ENCODE measurements around the gene TRAPPC10.
"Not testable (repeated sequence)": the region's sequence is repeated elsewhere in the genome, so short reads cannot be mapped to it uniquely, and the experiment has no call there.

TRAPPC10 gene

GRCh38 chr21:44087426-44088400 lies 75.6 kb downstream of the TRAPPC10 start:
- DNase-seq (ENCODE audit: low read depth in 2 of 2), result no peak

DNA sequence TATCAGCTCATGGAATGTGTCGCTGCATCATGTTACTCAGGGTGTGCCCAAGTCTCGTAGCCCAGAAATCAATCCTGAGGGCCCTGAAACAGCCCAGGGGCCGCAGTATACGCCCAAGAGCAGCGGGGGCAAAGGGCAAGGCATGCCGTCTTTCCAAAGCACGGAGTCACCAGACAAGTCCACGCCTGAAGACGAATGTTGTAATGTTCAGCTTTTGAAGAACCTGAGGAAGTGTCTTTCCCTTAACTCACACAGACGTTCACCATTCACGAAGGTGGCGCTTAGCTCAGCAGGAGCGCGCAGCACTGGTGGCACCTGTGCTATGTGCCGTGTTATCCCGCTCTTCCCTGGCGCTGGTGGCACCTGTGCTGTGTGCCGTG lies 76.3 kb downstream of the TRAPPC10 start:
- DNase-seq (ENCODE audit: low read depth in 2 of 2), result no peak

- DNase-seq (ENCODE audit: low read depth in 2 of 2), result no peak
Measured at GRCh38 chr21:44089001-44089911, 77.1 kb downstream of the TRAPPC10 start.

GRCh38 chr21:44090325-44090724 lies 78.2 kb downstream of the TRAPPC10 start:
- DNase-seq (ENCODE audit: low read depth in 2 of 2), result no peak

GRCh38 chr21:44092211-44092610 lies 80.1 kb downstream of the TRAPPC10 start:
- DNase-seq (ENCODE audit: low read depth in 2 of 2), result no peak

- DNase-seq (ENCODE audit: low read depth in 2 of 2), result no peak
Measured at GRCh38 chr21:44093761-44094160, 81.7 kb downstream of the TRAPPC10 start.

DNA sequence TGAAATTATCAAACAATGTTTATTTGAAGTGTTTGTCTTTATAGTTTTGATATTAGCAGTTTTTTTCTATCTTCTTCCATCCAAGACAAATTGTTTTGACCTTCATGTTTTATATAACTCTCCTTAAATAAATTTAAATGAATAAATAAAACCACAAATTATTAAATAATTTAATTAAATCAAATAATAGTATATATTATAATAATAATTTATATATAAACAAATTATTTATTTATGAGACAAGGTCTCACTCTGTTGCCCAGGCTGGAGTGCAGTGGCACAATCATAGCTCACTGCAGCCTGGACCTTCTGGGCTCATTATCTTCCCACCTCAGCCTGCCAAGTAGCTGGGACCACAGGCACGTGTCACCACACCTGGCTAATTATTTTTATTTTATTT lies 82.7 kb downstream of the TRAPPC10 start:
- DNase-seq (ENCODE audit: low read depth in 2 of 2), result no peak

DNA sequence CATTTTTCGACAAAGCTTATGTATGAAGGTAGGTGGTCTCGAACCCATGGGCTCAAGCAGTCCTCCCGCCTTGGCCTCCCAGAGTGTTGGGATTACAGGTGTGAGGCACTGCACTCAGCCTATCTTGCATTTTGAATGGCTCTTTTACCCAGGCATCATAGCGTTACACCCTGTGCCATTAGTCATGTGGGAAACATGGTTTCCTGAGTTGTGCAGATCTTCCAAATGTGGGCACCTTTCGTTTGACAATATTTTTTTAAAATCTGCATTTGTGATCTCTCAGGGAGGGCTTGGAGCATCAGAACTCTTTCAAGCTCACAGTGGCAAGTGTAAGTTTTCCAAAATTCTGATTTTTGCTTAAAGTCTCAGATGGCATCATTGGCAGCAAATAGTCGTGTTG lies 86.4 kb downstream of the TRAPPC10 start:
- not testable (repeated sequence) for DNase-seq (ENCODE audit: low read depth in 2 of 2)

- DNase-seq (ENCODE audit: low read depth in 2 of 2), result not testable (repeated sequence)
Measured at GRCh38 chr21:44098964-44099363, 86.9 kb downstream of the TRAPPC10 start.

GRCh38 chr21:44107026-44107501 lies 95.0 kb downstream of the TRAPPC10 start, which contains the start of gene PWP2:
TSS of gene PWP2 (plus strand) at chr21:44107399. CDS start at chr21:44107417, 18 bp downstream.
- not testable (repeated sequence) for DNase-seq (ENCODE audit: low read depth in 2 of 2)

DNA sequence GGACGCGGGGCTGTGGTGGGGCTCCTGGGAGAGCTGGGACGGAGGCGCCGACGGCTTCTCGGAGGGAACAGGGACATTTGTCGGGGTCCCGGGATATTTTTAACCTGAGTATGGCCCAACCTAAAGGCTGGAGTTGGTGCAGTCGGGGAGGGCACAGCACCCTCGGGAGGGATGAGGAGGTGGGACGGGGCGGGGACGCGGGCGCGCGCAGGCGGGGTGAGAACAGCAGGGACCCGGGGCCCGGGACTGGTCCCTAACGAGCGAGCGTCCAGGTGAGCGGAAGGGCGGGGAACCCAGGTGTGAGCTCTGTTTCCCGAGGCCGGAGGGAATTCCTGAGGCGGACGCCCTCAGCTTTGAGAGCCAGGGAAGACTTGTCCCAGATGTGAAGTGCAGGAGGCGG lies 95.5 kb downstream of the TRAPPC10 start:
- DNase-seq (ENCODE audit: low read depth in 2 of 2), result not testable (repeated sequence)

GRCh38 chr21:44113702-44114371 lies 101.7 kb downstream of the TRAPPC10 start:
- not testable (repeated sequence) for DNase-seq (ENCODE audit: low read depth in 2 of 2)

GRCh38 chr21:44122131-44122530 lies 110.0 kb downstream of the TRAPPC10 start:
- DNase-seq (ENCODE audit: low read depth in 2 of 2), result not testable (repeated sequence)

- DNase-seq (ENCODE audit: low read depth in 2 of 2), result not testable (repeated sequence)
Measured at GRCh38 chr21:44127827-44128226, 115.7 kb downstream of the TRAPPC10 start.

GRCh38 chr21:44133715-44134057 lies 121.6 kb downstream of the TRAPPC10 start:
- not testable (repeated sequence) for DNase-seq (ENCODE audit: low read depth in 2 of 2)

DNA sequence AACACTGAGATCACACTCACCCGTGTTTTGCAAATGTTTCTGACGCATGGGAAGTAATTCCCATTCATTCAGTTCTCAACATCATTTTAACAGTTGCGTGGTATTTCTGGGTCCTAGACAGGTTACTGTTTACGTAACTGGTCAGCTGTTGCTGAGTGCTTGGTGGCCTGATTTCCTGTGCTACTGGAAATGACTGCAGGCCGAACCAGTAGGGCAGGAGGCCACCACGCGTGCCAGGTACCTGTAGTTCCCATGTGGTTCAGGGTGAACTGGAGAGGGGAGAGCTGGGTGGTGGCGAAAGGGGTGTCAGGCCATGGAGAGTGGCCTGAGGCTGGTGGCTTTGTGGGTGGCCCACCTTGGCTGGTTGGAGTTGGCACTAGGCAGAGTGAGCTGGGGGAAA lies 122.6 kb downstream of the TRAPPC10 start:
- not testable (repeated sequence) for DNase-seq (ENCODE audit: low read depth in 2 of 2)

DNA sequence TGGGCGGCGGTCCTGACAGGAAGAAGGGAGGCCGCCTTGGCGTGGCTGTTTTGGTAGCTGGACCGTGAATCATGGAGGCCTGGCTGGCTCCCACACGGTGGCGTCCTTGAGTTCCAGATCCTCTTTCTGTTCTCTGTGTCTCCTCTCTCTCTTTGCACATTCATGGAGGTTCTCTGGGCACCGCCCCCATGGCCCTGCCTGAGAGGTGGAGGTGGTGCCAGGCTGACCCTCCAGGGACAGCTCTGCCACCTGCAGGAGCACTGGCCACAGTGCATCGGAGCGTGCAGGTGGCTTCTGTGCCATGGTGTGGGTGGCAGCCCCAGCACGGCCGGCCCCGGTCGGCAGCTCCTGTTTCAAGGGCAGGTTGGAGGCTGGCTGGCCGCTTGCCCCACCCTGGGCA lies 125.9 kb downstream of the TRAPPC10 start:
- not testable (repeated sequence) for DNase-seq (ENCODE audit: low read depth in 2 of 2)

DNA sequence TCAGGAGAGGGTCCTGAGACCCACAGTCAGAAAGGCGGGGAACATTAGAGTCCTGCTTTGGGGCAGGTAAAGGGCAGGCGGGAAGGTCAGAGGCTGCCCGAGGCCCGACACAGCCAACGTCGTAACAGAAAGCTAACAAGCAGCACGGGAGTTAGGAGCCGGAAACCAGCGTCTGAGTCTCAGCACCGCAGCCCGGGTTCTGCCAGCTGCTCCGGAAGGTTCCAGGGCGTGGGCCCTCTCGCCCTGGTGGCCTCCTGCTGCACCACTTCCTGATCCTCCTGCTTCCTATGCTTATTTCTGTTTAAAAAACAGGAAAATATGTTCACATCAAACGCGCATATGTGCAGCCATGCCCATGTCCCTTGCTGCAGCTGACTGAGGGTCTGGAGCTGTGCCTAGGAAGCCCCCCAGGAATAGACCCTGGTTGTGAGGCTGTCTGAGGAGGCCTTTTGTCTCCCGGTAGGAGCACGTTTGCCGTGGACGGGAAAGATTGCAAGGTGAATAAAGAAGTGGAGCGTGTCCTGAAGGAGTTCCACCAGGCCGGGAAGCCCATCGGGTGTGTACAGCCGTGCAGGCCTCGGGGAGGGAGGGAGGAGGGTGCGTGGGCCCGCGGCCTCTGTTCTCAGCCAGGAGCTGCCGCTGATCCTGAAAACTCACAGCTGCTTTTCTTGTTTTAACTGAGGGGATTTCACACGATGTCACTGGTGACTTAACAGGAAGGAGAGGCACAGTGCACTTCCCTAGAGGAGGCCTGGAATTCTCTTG lies 127.9 kb downstream of the TRAPPC10 start:
- not testable (repeated sequence) for DNase-seq (ENCODE audit: low read depth in 2 of 2)

GRCh38 chr21:44140552-44140932 lies 128.4 kb downstream of the TRAPPC10 start:
- not testable (repeated sequence) for DNase-seq (ENCODE audit: low read depth in 2 of 2)

- not testable (repeated sequence) for DNase-seq (ENCODE audit: low read depth in 2 of 2)
Measured at GRCh38 chr21:44142470-44142869, 130.4 kb downstream of the TRAPPC10 start.

DNA sequence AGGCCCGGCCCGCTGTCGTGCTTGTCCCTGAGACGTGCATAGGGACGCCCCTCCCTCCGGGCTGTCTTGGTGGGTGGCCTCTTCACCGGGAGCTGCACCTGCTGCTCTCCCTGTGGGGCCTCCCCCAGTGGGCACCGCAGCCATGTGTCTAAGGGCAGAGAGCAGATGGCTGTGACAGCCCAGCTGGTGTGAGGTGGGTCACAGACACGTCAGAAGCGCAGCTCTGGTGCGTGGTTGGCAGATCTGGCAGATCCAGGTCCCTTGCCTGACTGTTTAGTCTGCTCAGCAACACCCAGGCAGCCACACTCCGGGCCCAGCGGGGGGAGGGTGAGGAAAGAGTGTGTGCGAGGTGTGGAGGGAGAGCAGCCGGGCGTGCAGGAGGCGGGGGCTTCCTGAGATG lies 131.3 kb downstream of the TRAPPC10 start:
- DNase-seq (ENCODE audit: low read depth in 2 of 2), result not testable (repeated sequence)

Measured in stimulated activated CD8-positive, alpha-beta memory T cell treated with anti-CD3 and anti-CD28 coated beads, Interleukin-7, amount 100 ng/mL, for 1 hour (primary cell).